ENCODE results near the gene ACBD5.
A peak's percentile ranks its signal among the peaks of the same experiment; 100 is the strongest.

ACBD5 gene

GRCh38 chr10:27152687-27153086 lies 87.9 kb downstream of the ACBD5 start:
- no peak for DNase-seq (ENCODE audit: low spot score)

- no peak for DNase-seq (ENCODE audit: low spot score)
Observed at GRCh38 chr10:27150261-27150660, 90.3 kb downstream of the ACBD5 start.

GRCh38 chr10:27147701-27148100 lies 92.9 kb downstream of the ACBD5 start:
- DNase-seq (ENCODE audit: low spot score) = peak; percentile 14

GRCh38 chr10:27145937-27146336 lies 94.7 kb downstream of the ACBD5 start:
- DNase-seq (ENCODE audit: low spot score) = no peak

All from cerebellar cortex (tissue), 1 donor.